NCI-H146 (cell line): ENCODE results near the gene HAVCR1.
"Not testable (repeated sequence)": the region's sequence is repeated elsewhere in the genome, so short reads cannot be mapped to it uniquely, and the experiment has no call there.

Source experiments
- DNase-seq: peaks from one replicate; lab custom pipeline; 2025; lab: John Stamatoyannopoulos, UW

HAVCR1 gene

GRCh38 chr5:157059093-157059539 is at the start of gene HAVCR1:
HAVCR1 (minus strand) TSS chr5:157059116; CDS start chr5:157057943, 1,173 bp downstream.
- DNase-seq, result no peak

DNA sequence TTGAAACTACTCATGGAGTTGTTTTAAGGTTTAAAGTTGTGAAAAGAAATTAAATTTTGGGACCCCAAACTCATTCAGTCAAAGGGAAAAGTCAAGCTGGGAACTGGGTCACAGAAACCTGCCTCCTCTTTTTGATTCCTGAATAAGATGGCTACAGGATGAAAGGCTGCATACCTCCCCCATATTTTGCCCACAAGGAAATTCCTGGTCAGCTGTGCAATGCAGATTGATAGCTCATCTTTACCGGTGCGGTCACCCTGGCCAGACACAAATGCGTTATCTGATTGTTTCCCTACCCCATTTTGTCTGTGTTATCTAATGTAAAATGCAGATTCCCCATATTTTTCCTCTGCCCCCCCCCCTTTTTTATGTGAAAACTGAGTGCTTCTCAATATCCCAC is 48.6 kb upstream of the HAVCR1 start:
- DNase-seq, result no peak

GRCh38 chr5:157106630-157107461 is 47.9 kb upstream of the HAVCR1 start:
- DNase-seq, result no peak

GRCh38 chr5:157100140-157100679 is 41.3 kb upstream of the HAVCR1 start:
- no peak for DNase-seq

GRCh38 chr5:157088342-157088990 is 29.6 kb upstream of the HAVCR1 start:
- DNase-seq, result no peak

DNA sequence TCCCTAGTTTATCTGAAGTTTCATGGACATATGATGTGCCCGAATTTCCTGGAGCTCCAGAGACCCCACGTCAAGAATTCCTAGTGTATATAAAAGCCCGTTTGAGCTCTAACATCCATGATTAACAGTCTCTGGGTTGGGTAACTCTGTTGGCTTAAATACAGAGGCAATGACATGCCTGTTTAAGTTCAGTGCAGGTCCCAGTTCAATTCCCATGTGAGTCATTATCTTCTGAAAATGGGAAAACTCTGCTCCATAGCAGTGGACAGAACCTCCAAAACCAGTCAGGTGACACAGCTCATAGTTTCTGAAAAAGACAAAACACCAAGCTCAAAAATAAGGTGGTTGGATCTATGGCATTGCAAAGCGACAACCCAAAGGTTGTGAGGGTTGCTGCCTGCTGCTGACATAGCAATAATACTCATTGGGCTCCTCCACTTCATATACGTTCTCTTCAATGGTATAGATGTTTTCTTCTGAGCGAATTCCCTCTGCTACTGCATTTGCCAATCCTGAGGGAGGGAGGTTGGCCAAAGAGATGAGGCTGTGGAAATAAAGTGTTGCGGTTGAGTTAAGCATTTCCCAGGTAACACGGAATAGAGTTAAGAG is 27.9 kb upstream of the HAVCR1 start:
- DNase-seq, result no peak

- DNase-seq, result no peak
These were observed 27.0 kb upstream of the HAVCR1 start for GRCh38 chr5:157085930-157086329.

DNA sequence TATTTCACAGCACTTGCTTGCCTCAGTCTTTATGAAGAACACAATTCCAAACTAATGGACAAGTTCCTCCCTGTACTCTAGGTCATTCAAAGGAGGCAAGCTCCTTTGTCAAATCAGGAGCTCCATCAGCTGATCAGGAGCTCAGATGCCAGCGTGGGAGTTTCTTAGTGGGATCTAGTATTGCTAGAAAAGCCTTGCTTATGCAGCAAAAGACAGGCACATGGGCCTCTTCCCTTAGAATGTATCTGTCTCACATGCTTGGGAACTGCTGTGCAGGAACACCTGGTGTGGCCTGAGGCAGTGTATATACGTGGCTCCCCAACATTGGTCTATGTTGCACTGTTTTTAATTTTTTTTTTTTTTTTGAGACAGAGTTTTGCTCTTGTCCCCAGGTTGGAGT is 21.4 kb upstream of the HAVCR1 start:
- DNase-seq, result no peak

DNA sequence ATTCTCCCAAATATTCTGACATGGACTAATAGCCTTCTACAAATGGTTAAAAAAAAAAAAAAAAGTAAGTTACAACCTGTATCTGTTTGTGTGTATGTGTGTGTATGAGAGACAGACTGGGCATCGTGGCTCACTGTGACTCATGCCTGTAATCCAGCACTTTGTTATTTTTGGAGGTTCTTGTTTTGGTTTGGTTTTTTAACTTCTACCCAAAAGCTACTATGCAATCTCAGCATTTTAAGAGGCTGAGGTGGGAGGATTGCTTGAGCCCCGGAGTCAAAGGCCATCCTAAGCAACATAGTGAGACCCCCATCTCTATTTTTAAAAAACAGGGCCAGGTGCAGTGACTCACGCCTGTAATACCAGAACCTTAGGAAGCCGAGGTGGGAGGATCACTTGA is 17.6 kb upstream of the HAVCR1 start:
- DNase-seq, result no peak

- DNase-seq, result no peak
These were observed 13.6 kb upstream of the HAVCR1 start for GRCh38 chr5:157072508-157072907.

DNA sequence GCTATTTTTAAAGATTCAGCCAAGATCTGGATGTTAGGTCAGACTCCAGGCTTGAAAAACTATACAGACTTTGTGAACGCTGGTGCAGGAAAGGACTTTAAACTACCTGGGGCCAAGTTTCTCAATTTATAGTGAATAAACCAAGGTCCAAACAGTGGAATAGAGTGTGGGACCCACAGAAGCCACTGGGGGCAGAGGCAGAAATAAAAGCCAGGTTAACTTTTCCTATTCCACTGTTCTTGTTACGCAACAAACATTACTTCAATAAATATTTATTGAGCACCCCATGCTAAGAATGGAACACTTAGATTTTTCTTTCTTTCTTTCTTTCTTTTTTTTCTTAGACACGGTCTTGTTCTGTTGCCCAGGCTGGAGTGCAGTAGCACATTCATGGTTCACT is 11.0 kb upstream of the HAVCR1 start:
- no peak for DNase-seq

- no peak for DNase-seq
These were observed 9.9 kb upstream of the HAVCR1 start for GRCh38 chr5:157068785-157069184.

DNA sequence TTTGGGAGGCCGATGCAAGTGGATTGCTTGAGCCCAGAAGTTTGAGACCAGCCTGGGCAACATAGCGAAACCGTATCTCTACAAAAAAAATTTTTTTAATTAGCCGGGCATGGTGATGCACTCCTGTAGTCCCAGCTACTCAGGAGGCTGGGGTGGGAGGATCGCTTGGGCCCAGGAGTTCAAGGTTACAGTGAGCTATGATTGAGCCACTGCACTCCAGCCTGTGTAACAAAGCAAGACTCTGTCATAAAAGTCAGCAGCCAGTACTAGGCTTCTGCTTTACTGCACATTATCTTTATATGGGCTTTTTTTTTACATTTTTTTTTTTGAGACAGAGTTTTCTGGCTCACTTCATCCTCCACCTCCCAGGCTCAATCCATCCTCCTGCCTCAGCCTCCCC is 9.4 kb upstream of the HAVCR1 start:
- DNase-seq, result no peak

DNA sequence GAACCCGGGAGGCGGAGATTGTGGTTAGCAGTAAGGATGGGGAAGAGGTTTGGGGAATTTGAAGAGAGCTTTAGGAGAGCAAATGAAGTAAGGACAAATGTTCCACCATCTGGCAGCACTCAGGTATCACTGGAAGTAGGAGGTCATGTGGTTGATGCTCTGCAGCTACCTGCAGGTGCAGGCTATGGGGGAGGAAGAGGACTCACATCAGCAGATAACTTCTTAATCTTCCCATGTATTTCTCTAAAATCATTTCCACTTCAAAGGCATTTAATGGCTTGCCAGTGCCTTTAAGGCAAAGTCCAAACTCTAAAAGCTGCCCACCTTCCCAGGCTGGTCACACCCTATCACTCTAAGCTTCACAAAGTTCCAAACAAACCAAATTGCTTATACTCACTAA is 8.1 kb upstream of the HAVCR1 start:
- no peak for DNase-seq

DNA sequence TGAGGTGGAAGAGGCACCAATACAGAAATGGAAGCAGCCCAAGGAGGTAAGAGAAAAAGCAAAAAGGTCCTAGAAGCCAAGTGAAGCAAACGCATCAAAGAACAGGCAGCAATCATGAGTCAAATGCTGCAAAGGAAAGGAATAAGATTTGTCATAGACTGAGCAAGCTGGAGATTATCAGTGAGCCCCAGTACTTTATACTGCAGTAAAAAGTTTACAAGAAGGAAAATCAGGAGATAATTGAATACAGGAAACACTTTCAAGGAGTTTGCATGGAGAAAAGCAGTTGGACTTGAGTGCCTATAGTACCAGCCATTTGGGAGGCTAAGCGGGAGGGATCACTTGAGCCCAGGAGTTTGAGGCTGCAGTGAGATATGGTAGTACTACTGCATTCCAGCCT is 7.2 kb upstream of the HAVCR1 start:
- no peak for DNase-seq

DNA sequence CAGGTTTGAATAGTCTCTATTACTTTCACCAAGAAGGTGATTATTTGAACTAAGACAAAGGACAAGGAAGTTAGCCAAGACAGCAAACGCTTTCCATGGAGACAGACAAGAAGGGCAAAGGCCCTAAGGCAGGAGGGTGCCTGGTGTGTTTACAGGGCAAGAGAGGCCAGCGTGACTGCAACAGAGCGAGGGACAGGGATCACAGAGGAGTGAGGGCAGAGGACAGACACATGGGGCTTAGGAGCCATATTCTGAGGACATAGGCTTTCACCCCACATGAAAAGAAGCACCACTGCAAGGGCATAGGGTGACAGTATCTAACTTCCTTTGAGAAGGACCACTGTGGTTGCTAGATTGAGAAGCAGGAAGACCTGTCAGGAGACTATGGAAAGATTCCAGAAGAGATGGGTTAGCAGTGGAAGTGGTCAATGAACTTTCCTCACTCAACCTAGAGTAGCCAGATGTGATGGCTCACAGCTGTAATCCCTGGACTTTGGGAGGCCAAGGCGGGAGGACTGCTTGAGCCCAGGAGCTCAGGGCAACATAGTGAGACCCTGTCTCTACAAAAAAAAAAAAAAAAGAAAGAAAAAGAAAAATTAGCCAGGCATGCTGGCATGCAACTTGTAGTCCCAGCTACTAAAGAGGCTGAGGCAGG is 5.0 kb upstream of the HAVCR1 start:
- DNase-seq, result no peak

DNA sequence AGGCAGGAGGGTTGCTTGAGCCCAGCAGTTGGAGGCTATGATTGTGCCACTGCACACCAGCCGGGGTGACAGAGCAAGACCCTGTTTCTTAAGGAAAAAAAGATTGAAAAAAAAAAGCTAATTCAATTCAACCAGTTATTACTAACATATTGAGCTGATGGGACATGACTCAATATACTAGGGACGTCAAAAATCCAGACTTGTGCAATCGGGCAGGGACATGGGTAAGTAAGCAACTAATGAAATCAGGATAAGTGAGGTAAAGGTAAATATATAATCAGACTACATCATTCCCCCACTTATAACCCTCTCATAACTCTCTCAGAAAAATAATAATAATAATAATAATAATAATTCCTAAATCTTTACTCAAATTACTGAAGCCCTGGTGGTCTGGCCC is 975 bp upstream of the HAVCR1 start:
- no peak for DNase-seq

- DNase-seq, result no peak
These were observed 1.2 kb downstream of the HAVCR1 start for GRCh38 chr5:157057459-157058370.

- DNase-seq, result not testable (repeated sequence)
These were observed 2.1 kb downstream of the HAVCR1 start for GRCh38 chr5:157056848-157057247.

GRCh38 chr5:157051604-157052245 is 7.2 kb downstream of the HAVCR1 start:
- no peak for DNase-seq

DNA sequence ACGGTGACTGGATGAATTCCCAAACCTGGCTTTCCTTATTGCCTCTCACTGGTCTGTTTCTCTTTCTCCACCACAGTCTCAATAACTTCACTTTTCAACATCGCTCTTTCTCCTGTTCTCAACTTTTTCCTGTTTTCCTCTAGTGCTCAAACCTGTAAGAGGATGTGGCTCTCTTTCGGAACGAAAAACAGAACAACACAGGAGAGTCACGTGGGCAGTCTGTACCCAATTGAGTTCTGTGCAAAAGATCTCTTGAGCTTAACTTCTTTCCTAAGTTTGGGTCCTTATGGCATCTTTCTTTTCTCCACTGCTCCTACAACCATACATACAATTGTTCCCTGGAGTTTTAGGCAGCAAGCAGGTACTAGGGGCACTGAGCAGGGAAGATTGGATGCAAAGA is 8.9 kb downstream of the HAVCR1 start:
- DNase-seq, result no peak
